H9 (cell line): ENCODE data around the gene PDS5A. TPM values are rescaled to one million over a fixed set of nuclear protein-coding genes. Genes with fewer than 3 reads are reported as not detected.

ENCODE experiments used
- DNase-seq: peaks from one replicate; pipeline ENCODE4 v3.0.0-alpha.2; 2017
- H2AFZ ChIP-seq: one replicate; pipeline ENCODE4 v1.6.1; 2013; ENCODE audit warnings: mild to moderate bottlenecking, low read length, control low read depth, moderate library complexity
- H2AK5ac ChIP-seq: 2 replicates; pipeline ENCODE4 v1.6.1; 2013; ENCODE audit warnings: low read length, control low read depth, mixed read lengths; ENCODE audit not compliant: insufficient read length
- H2BK120ac ChIP-seq: one replicate; pipeline ENCODE4 v1.6.1; 2013; ENCODE audit warnings: low read depth, mild to moderate bottlenecking, low read length, control low read depth, inconsistent platforms; ENCODE audit not compliant: poor library complexity, severe bottlenecking
- H2BK12ac ChIP-seq: 2 replicates; pipeline ENCODE4 v1.6.1; 2013; ENCODE audit warnings: low read length, control low read depth, mixed read lengths, low read depth; ENCODE audit not compliant: insufficient read length
- H2BK15ac ChIP-seq: 2 replicates; pipeline ENCODE4 v1.6.1; 2013; ENCODE audit warnings: low read depth, low read length, control low read depth
- H2BK20ac ChIP-seq: one replicate; pipeline ENCODE4 v1.6.1; 2013; ENCODE audit warnings: low read depth, mild to moderate bottlenecking, low read length, control low read depth, inconsistent platforms; ENCODE audit not compliant: poor library complexity, severe bottlenecking
- H2BK5ac ChIP-seq: 2 replicates; pipeline ENCODE4 v1.6.1; 2013; ENCODE audit warnings: low read length, control low read depth, mixed read lengths; ENCODE audit not compliant: insufficient read length
- H3K14ac ChIP-seq: 2 replicates; pipeline ENCODE4 v1.6.1; 2013; ENCODE audit warnings: low read length, control low read depth; ENCODE audit not compliant: insufficient read depth
- H3K18ac ChIP-seq: 2 replicates; pipeline ENCODE4 v1.6.1; 2013; ENCODE audit warnings: low read depth, mild to moderate bottlenecking, mixed read lengths, low read length, control low read depth; ENCODE audit not compliant: insufficient read length
- H3K23ac ChIP-seq: 2 replicates; pipeline ENCODE4 v1.6.1; 2013; ENCODE audit warnings: low read length, control low read depth, mixed read lengths, low read depth; ENCODE audit not compliant: insufficient read length
- H3K23me2 ChIP-seq: 2 replicates; pipeline ENCODE4 v1.6.1; 2013; ENCODE audit warnings: low read depth, mild to moderate bottlenecking, mixed read lengths, low read length, control low read depth; ENCODE audit not compliant: insufficient read length, poor library complexity, severe bottlenecking
- H3K27ac ChIP-seq: 2 replicates; pipeline ENCODE4 v1.5.1; 2013; ENCODE audit warnings: low read length, control low read depth, mixed read lengths, low read depth; ENCODE audit not compliant: insufficient read length
- H3K27me3 ChIP-seq: 2 replicates; pipeline ENCODE4 v1.6.1; 2013; ENCODE audit warnings: low read length, control low read depth, inconsistent platforms; ENCODE audit not compliant: insufficient read depth
- H3K4ac ChIP-seq: 2 replicates; pipeline ENCODE4 v1.6.1; 2013; ENCODE audit warnings: low read depth, mild to moderate bottlenecking, control low read depth, inconsistent platforms, low read length, moderate library complexity
- H3K4me1 ChIP-seq: 2 replicates; pipeline ENCODE4 v1.6.1; 2013; ENCODE audit warnings: low read length, control low read depth, inconsistent platforms; ENCODE audit not compliant: insufficient read depth
- H3K4me2 ChIP-seq: 2 replicates; pipeline ENCODE4 v1.6.1; 2013; ENCODE audit warnings: low read length, control low read depth, mixed read lengths; ENCODE audit not compliant: insufficient read length, insufficient read depth
- H3K56ac ChIP-seq: 2 replicates; pipeline ENCODE4 v1.6.1; 2013; ENCODE audit warnings: low read depth, mild to moderate bottlenecking, mixed read lengths, low read length, control low read depth; ENCODE audit not compliant: insufficient read length
- H3K79me1 ChIP-seq: 2 replicates; pipeline ENCODE4 v1.6.1; 2013; ENCODE audit warnings: low read depth, mild to moderate bottlenecking, moderate library complexity, low read length, control low read depth, inconsistent platforms; ENCODE audit not compliant: insufficient read depth, poor library complexity, severe bottlenecking
- H3K79me2 ChIP-seq: 2 replicates; pipeline ENCODE4 v1.6.1; 2013; ENCODE audit warnings: low read length, control low read depth, inconsistent platforms; ENCODE audit not compliant: insufficient read depth
- H3K9ac ChIP-seq: 2 replicates; pipeline ENCODE4 v1.6.1; 2013; ENCODE audit warnings: low read length, control low read depth, mixed read lengths; ENCODE audit not compliant: insufficient read length; ENCODE audit errors: extremely low read depth
- H3K9me3 ChIP-seq: one replicate; pipeline ENCODE4 v1.6.1; 2013; ENCODE audit warnings: low read depth, low read length, inconsistent platforms; ENCODE audit not compliant: control insufficient read depth
- H3T11ph ChIP-seq: one replicate; pipeline ENCODE4 v1.6.1; 2013; ENCODE audit warnings: mild to moderate bottlenecking, low read length, control low read depth, inconsistent platforms
- H4K20me1 ChIP-seq: one replicate; pipeline ENCODE4 v1.6.1; 2013; ENCODE audit not compliant: control insufficient read depth, insufficient read length, insufficient read depth
- H4K5ac ChIP-seq: 2 replicates; pipeline ENCODE4 v1.6.1; 2013; ENCODE audit warnings: low read depth, mild to moderate bottlenecking, mixed read lengths, low read length, control low read depth; ENCODE audit not compliant: insufficient read length
- H4K8ac ChIP-seq: replicated peaks from 2 replicates; pipeline ENCODE4 v1.6.1; 2013; ENCODE audit warnings: low read length, control low read depth, mixed read lengths, low read depth; ENCODE audit not compliant: insufficient read length
- H4K91ac ChIP-seq: 2 replicates; pipeline ENCODE4 v1.6.1; 2013; ENCODE audit warnings: low read depth, mild to moderate bottlenecking, moderate library complexity, mixed read lengths, low read length, control low read depth; ENCODE audit not compliant: insufficient read length
- H3K27ac Mint-ChIP-seq, 3 experiments: 2 replicates in 2 of 3; 3 replicates in 1 of 3; pipeline ENCODE4 v1.8.0; 2020 to 2021; ENCODE audit warnings: mixed read lengths in 3 of 3, mild to moderate bottlenecking in 1 of 3, moderate library complexity in 1 of 3
- H3K27me3 Mint-ChIP-seq: 2 replicates; pipeline ENCODE4 v1.8.0; 2021; ENCODE audit warnings: low read depth, mild to moderate bottlenecking, moderate library complexity, mixed read lengths
- H3K36me3 Mint-ChIP-seq, 3 experiments: 2 replicates in 2 of 3; 3 replicates in 1 of 3; pipeline ENCODE4 v1.8.0; 2020 to 2021; ENCODE audit warnings: low read depth in 3 of 3, mixed read lengths in 3 of 3; ENCODE audit not compliant: insufficient read depth in 1 of 3
- H3K4me1 Mint-ChIP-seq, 2 experiments: 2 replicates each; pipeline ENCODE4 v1.8.0; 2020; ENCODE audit warnings: mixed read lengths in 2 of 2
- H3K4me3 Mint-ChIP-seq, 2 experiments: 2 replicates in 1 of 2; 3 replicates in 1 of 2; pipeline ENCODE4 v1.8.0; 2020 to 2021; ENCODE audit warnings: mild to moderate bottlenecking in 2 of 2, mixed read lengths in 2 of 2, moderate library complexity in 1 of 2
- H3K9me3 Mint-ChIP-seq, 2 experiments: 2 replicates in 1 of 2; 3 replicates in 1 of 2; pipeline ENCODE4 v1.8.0; 2020; ENCODE audit warnings: mild to moderate bottlenecking in 2 of 2, mixed read lengths in 2 of 2, moderate library complexity in 1 of 2
- WGBS: extraction: QIAGEN DNeasy Blood & Tissue Kit; methylation state at CpG from one replicate; pipeline ENCODE4 v1.1.7; 2013; ENCODE audit warnings: missing lambda C conversion rate, low lambda C conversion rate, mixed read lengths; ENCODE audit not compliant: insufficient read length; ENCODE audit errors: extremely low coverage; 5-methylcytosine and 5-hydroxymethylcytosine counted together
- total RNA-seq: library from RNA; stranded (reverse); gene quantifications from 2 replicates; pipeline ENCODE4 v1.2.1, GENCODE V29; 2021
- TF ChIP-seq, protein P1 (sequence below): fragments of 200-600 bp; sonication (generic); conservative IDR thresholded peaks from 3 replicates; pipeline ENCODE4 v1.8.0; 2021; ENCODE audit warnings: antibody characterized with exemption, mild to moderate bottlenecking

Gene PDS5A
- total RNA-seq, 1 experiment from 2014 or later, result 65.4 TPM

GRCh38 chr4:39978378-39978775 lies 666 bp upstream of the PDS5A start:
- H3K4me3 Mint-ChIP-seq, result peak overlapping the region; percentile 84 to 85
- peaks cover 17 to 21% of the 10 kb centered on the region in 2 experiments for H3K4me1 Mint-ChIP-seq
- Histone ChIP-seq H2BK20ac (no peak overlapping the region), H3K27ac (no peak overlapping the region), H3T11ph (no peak overlapping the region), H2BK120ac (no peak overlapping the region), H4K20me1 (no peaks in the 10 kb centered on the region), H4K91ac (no peak overlapping the region), H3K9me3 (no peaks in the 10 kb centered on the region), H2BK5ac (no peak overlapping the region), H3K4me1 (no peaks in the 10 kb centered on the region; the same call in 1 of the 2 replicates), H3K4ac (no peak overlapping the region), H3K27me3 (no peaks in the 10 kb centered on the region), H2BK12ac (no peak overlapping the region), H3K23me2 (peaks cover 4% of the 10 kb centered on the region), H3K14ac (no peak overlapping the region), H3K9ac (peak overlapping the region; percentile 77), H3K4me2 (peak overlapping the region; percentile 49), H3K56ac (no peak overlapping the region), H2AK5ac (no peak overlapping the region), H2AFZ (no peak overlapping the region), H3K79me1 (peaks cover 3% of the 10 kb centered on the region), H3K79me2 (peaks cover 14% of the 10 kb centered on the region), H3K23ac (no peak overlapping the region), H2BK15ac (no peak overlapping the region), H4K8ac (no peak overlapping the region), H3K18ac (no peak overlapping the region), H4K5ac (no peak overlapping the region)
- peak overlapping the region; percentile 92 to 96 (median 95); a peak in 5 of 7 replicates for H3K27ac Mint-ChIP-seq
- no peaks in the 10 kb centered on the region for H3K27me3 Mint-ChIP-seq
- H3K9me3 Mint-ChIP-seq, result no peaks in the 10 kb centered on the region
- DNase-seq, result no peak
- TF ChIP-seq, protein P1, sequence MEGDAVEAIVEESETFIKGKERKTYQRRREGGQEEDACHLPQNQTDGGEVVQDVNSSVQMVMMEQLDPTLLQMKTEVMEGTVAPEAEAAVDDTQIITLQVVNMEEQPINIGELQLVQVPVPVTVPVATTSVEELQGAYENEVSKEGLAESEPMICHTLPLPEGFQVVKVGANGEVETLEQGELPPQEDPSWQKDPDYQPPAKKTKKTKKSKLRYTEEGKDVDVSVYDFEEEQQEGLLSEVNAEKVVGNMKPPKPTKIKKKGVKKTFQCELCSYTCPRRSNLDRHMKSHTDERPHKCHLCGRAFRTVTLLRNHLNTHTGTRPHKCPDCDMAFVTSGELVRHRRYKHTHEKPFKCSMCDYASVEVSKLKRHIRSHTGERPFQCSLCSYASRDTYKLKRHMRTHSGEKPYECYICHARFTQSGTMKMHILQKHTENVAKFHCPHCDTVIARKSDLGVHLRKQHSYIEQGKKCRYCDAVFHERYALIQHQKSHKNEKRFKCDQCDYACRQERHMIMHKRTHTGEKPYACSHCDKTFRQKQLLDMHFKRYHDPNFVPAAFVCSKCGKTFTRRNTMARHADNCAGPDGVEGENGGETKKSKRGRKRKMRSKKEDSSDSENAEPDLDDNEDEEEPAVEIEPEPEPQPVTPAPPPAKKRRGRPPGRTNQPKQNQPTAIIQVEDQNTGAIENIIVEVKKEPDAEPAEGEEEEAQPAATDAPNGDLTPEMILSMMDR, result no peak
- peaks cover 22 to 27% (median 26%) of the 10 kb centered on the region in 3 experiments for H3K36me3 Mint-ChIP-seq
- no CpG with 5 or more reads among the region's 5 CpGs for WGBS
